IMR-90 (cell line): ENCODE measurements around the gene TMEM247. TPM values are rescaled to one million over a fixed set of nuclear protein-coding genes. Genes with fewer than 3 reads are reported as not detected.

Experiments used
- ATAC-seq: fragments of 200-7000 bp; cut with Tn5 transposase; 2 replicates; pipeline ENCODE4 v1.9.1; 2020; ENCODE audit warnings: low read depth, mild to moderate bottlenecking, moderate library complexity
- BruUV-seq: library from RNA; stranded (reverse); fragments of 400-500 nt; replicated peaks from 2 replicates; lab custom pipeline; 2021; lab: Mats Ljungman, UMichigan
- CTCF ChIA-PET: fragments of 300-600 bp; formaldehyde crosslinking; extraction: SDS; loops from one replicate; lab custom pipeline; 2021; ENCODE audit warnings: antibody characterized with exemption; lab: Yijun Ruan, JAX
- POLR2A ChIA-PET: fragments of 300-600 bp; sonication (Branson Sonifier 250); formaldehyde crosslinking; loops from one replicate; lab custom pipeline; 2022; ENCODE audit warnings: antibody characterized with exemption; ENCODE audit not compliant: unreplicated experiment; lab: Charles Lee
- DNase-seq: peaks from one replicate; pipeline ENCODE4 v3.0.0; 2013
- H2AFZ ChIP-seq: replicated peaks from 2 replicates; pipeline ENCODE3; 2013; ENCODE audit warnings: low read length, mild to moderate bottlenecking; ENCODE audit not compliant: poor library complexity
- H2AK5ac ChIP-seq: 2 replicates; pipeline ENCODE4 v1.6.1; 2013; ENCODE audit warnings: low read depth, low read length, inconsistent platforms
- H2AK9ac ChIP-seq: replicated peaks from 2 replicates; pipeline ENCODE3; 2013; ENCODE audit warnings: mild to moderate bottlenecking, low read depth, low read length, moderate library complexity; ENCODE audit not compliant: poor library complexity
- H2BK120ac ChIP-seq: 2 replicates; pipeline ENCODE4 v1.6.1; 2013; ENCODE audit warnings: low read depth, low read length, inconsistent platforms
- H2BK15ac ChIP-seq: 3 replicates; pipeline ENCODE4 v1.6.1; 2013; ENCODE audit warnings: low read depth, low read length, inconsistent platforms
- H2BK20ac ChIP-seq: 2 replicates; pipeline ENCODE4 v1.6.1; 2013; ENCODE audit warnings: low read depth, mild to moderate bottlenecking, inconsistent platforms, low read length, moderate library complexity
- H2BK5ac ChIP-seq: 2 replicates; pipeline ENCODE4 v1.6.1; 2013; ENCODE audit warnings: mild to moderate bottlenecking, low read depth, low read length, inconsistent platforms; ENCODE audit not compliant: poor library complexity, severe bottlenecking
- H3K14ac ChIP-seq: replicated peaks from 2 replicates; pipeline ENCODE4 v1.6.1; 2013; ENCODE audit warnings: low read depth, low read length, inconsistent platforms
- H3K18ac ChIP-seq: 2 replicates; pipeline ENCODE4 v1.6.1; 2013; ENCODE audit warnings: low read depth, low read length, control low read depth
- H3K23ac ChIP-seq: 2 replicates; pipeline ENCODE4 v1.6.1; 2013; ENCODE audit warnings: low read depth, low read length, inconsistent platforms
- H3K27ac ChIP-seq: 2 replicates; pipeline ENCODE4 v1.5.1; 2013; ENCODE audit warnings: mild to moderate bottlenecking, control low read depth, low read length; ENCODE audit not compliant: insufficient read depth
- H3K27me3 ChIP-seq: 2 replicates; pipeline ENCODE4 v1.6.1; 2013; ENCODE audit warnings: low read length; ENCODE audit not compliant: control insufficient read depth, insufficient read depth
- H3K36me3 ChIP-seq: 2 replicates; pipeline ENCODE4 v1.6.1; 2013; ENCODE audit warnings: low read length, mixed read lengths; ENCODE audit not compliant: control insufficient read depth, insufficient read depth
- H3K4ac ChIP-seq: 2 replicates; pipeline ENCODE4 v1.6.1; 2013; ENCODE audit warnings: low read depth, low read length, inconsistent platforms
- H3K4me1 ChIP-seq: 2 replicates; pipeline ENCODE4 v1.6.1; 2013; ENCODE audit warnings: low read length, mixed read lengths; ENCODE audit not compliant: control insufficient read depth, insufficient read depth
- H3K4me2 ChIP-seq: 2 replicates; pipeline ENCODE4 v1.6.1; 2013; ENCODE audit warnings: low read depth, mild to moderate bottlenecking, control low read depth, low read length, moderate library complexity
- H3K4me3 ChIP-seq: 2 replicates; pipeline ENCODE4 v1.5.1; 2013; ENCODE audit warnings: low read depth, mild to moderate bottlenecking, control low read depth, low read length, moderate library complexity; ENCODE audit not compliant: insufficient read depth
- H3K56ac ChIP-seq: 2 replicates; pipeline ENCODE4 v1.6.1; 2013; ENCODE audit warnings: low read length, inconsistent platforms; ENCODE audit not compliant: insufficient read depth; ENCODE audit errors: extremely low read depth
- H3K79me1 ChIP-seq, 2 experiments: 2 replicates each; pipeline ENCODE4 v1.6.1; 2013; ENCODE audit warnings: low read length in 2 of 2, inconsistent platforms in 1 of 2, low read depth in 1 of 2
- H3K9ac ChIP-seq: 2 replicates; pipeline ENCODE4 v1.6.1; 2013; ENCODE audit warnings: low read depth, low read length, control low read depth
- H3K9me1 ChIP-seq: 2 replicates; pipeline ENCODE4 v1.6.1; 2013; ENCODE audit warnings: low read length, inconsistent platforms; ENCODE audit not compliant: insufficient read depth
- H3K9me3 ChIP-seq: 2 replicates; pipeline ENCODE4 v1.6.1; 2013; ENCODE audit warnings: low read length; ENCODE audit not compliant: control insufficient read depth, insufficient read depth
- H4K20me1 ChIP-seq: 2 replicates; pipeline ENCODE4 v1.6.1; 2013; ENCODE audit warnings: low read length, inconsistent platforms; ENCODE audit not compliant: insufficient read depth
- H4K5ac ChIP-seq: 2 replicates; pipeline ENCODE4 v1.6.1; 2013; ENCODE audit warnings: mild to moderate bottlenecking, low read depth, low read length, control low read depth
- H4K8ac ChIP-seq, 2 experiments: 2 replicates each; pipeline ENCODE4 v1.6.1; 2013; ENCODE audit warnings: low read depth in 2 of 2, low read length in 2 of 2, control low read depth in 1 of 2, inconsistent platforms in 1 of 2
- H4K91ac ChIP-seq: 2 replicates; pipeline ENCODE4 v1.6.1; 2013; ENCODE audit warnings: low read depth, low read length, inconsistent platforms; ENCODE audit not compliant: insufficient read depth
- BHLHE40 ChIP-seq: fragments of 150-350 bp; IDR thresholded peaks from 2 replicates; pipeline ENCODE4 v1.6.1; 2016; ENCODE audit warnings: mild to moderate bottlenecking, low read depth, low read length
- CEBPB ChIP-seq: IDR thresholded peaks from 2 replicates; pipeline ENCODE4 v1.6.1; 2012; ENCODE audit warnings: low read depth, low read length, improper control_type of control experiment
- CHD1 ChIP-seq: IDR thresholded peaks from 2 replicates; pipeline ENCODE4 v1.6.1; 2012; ENCODE audit warnings: low read depth, low read length, improper control_type of control experiment
- FOS ChIP-seq: fragments of 150-350 bp; IDR thresholded peaks from 2 replicates; pipeline ENCODE4 v1.6.1; 2016; ENCODE audit warnings: low read depth, low read length
- MAFK ChIP-seq: IDR thresholded peaks from 2 replicates; pipeline ENCODE4 v1.6.1; 2012; ENCODE audit warnings: low read depth, low read length, improper control_type of control experiment
- MXI1 ChIP-seq: IDR thresholded peaks from 2 replicates; pipeline ENCODE4 v1.6.1; 2012; ENCODE audit warnings: low read depth, mild to moderate bottlenecking, low read length, moderate library complexity, borderline replicate concordance
- NFE2L2 ChIP-seq: fragments of 150-350 bp; IDR thresholded peaks from 2 replicates; pipeline ENCODE4 v1.6.1; 2016; ENCODE audit warnings: low read depth, mild to moderate bottlenecking, low read length
- RAD21 ChIP-seq: IDR thresholded peaks from 2 replicates; pipeline ENCODE4 v1.6.1; 2012; ENCODE audit warnings: low read length, improper control_type of control experiment
- RCOR1 ChIP-seq: IDR thresholded peaks from 2 replicates; pipeline ENCODE4 v1.6.1; 2012; ENCODE audit warnings: mild to moderate bottlenecking, low read length, improper control_type of control experiment; ENCODE audit not compliant: insufficient replicate concordance
- RFX5 ChIP-seq: IDR thresholded peaks from 2 replicates; pipeline ENCODE4 v1.8.0; 2012; ENCODE audit warnings: low read depth, mild to moderate bottlenecking, low read length, moderate library complexity
- WGBS, 2 experiments: methylation state at CpG; one replicate each; pipeline versions ENCODE4 v1.1.5 to v1.1.7; 2013; ENCODE audit warnings: missing lambda C conversion rate in 2 of 2; ENCODE audit not compliant: insufficient read length in 1 of 2; ENCODE audit errors: extremely low coverage in 2 of 2; 5-methylcytosine and 5-hydroxymethylcytosine counted together
- dilution Hi-C: fragments of 300-500 bp; cut with HindIII; formaldehyde crosslinking; loops from one replicate; pipeline ENCODE4 v1.14.3; 2018; ENCODE audit warnings: low sequenced_read_pairs; ENCODE audit not compliant: unreplicated experiment
- in situ Hi-C: fragments of 300-500 bp; cut with MboI; formaldehyde crosslinking; loops from 3 replicates; pipeline ENCODE4 v1.14.3; 2019; ENCODE audit warnings: low sequenced_read_pairs, inconsistent platforms, mixed read lengths
- intact Hi-C: fragments of 100-400 bp; cut with micrococcal nuclease; formaldehyde crosslinking; loops from 2 replicates; pipeline ENCODE4 v1.10.0; 2022
- polyA plus RNA-seq, 3 experiments: library from polyadenylated mRNA; depleted of rRNA; stranded (reverse); fragments of >200 nt; gene quantifications; 2 replicates each; pipeline ENCODE4 v1.2.3, GENCODE V29; 2012; ENCODE audit warnings: low replicate concordance in 1 of 3
- total RNA-seq: library from RNA; depleted of rRNA; stranded (reverse); fragments of >200 nt; gene quantifications from 2 replicates; pipeline ENCODE4 v1.2.3, GENCODE V29; 2012
- TF ChIP-seq, protein P1 (sequence below): fragments of 150-350 bp; IDR thresholded peaks from 2 replicates; pipeline ENCODE4 v1.6.1; 2017; ENCODE audit warnings: mild to moderate bottlenecking, antibody characterized with exemption, low read length, low read depth
- TF ChIP-seq, protein P2 (sequence below): fragments of 150-350 bp; IDR thresholded peaks from 2 replicates; pipeline ENCODE4 v1.6.1; 2016; ENCODE audit warnings: low read depth, mild to moderate bottlenecking, low read length, moderate library complexity, borderline replicate concordance

The TMEM247 gene
- total and polyA plus RNA-seq, 2 of the 4 experiments (the other 2 are of a cell fraction), result not detected

DNA sequence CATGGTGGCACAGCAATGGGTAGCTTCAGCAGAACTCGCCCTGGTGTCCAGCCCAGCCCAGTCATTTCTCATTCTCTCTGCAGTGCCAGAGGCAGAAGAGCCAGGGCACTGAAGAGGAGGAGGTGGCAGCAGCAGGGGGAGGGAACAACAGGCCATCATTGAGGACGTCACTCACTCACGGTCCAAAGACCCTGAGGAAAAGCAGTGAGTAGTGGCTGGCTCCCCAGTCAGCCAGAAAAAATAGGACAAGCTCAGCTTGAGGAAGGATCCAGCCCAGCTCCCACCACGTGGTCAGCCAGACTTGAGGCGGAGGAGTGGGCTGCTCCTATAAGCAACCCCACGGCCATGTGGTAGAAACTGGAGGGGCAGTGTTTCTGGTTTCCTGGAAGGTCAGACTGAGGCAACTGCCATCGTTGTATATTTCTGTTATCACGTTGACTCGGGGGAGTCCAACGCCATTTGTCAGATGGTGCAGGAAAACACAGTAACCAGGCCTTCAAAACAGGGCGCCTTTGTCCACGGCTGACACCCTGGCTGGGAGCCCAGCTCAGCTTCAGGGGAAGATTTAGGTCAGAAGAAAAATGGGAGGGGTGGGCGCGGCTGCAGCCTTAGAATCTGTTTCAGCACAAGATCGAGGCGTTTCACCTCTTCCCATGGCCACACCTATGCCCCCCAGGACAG, 19.0 kb upstream of the TMEM247 start (continued):
- TF ChIP-seq MXI1 (no peak), BHLHE40 (no peak)

DNA sequence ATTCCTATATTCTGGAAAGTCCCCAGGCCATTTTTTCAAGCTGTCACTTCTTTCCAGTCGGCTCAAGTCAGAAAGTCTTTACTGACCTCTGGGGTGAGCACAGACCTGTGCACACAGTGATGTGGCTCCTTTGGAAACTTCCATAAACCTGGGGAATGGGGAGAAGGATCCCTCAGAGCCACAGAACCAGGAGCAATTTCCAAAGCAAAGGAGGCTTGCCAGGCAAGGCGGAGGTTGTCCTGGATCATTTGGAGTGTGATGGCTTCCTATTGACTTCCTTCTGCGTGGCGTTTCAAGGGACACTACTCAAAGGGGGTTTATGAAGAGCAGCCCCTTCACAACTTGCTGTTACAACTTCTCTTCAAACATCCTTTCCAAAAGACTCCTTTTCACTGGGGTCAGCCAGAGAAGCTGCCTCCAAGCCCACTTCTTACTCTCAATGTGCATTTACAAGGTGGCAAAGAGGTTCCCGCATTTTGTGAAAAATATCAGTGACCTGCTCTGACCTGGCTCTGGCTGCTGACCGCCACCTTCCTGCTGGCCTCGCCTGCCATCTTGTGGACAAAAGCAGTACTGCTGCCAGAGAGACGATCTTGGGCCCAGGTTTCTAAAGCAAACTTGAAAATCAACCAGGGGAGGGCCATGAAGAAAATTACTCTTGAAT, 18.2 kb upstream of the TMEM247 start:
- intact Hi-C loops (loop anchor here (1.0 to 2.0 kb wide), 7 partner anchors 72 to 818 kb away; no protein-coding TSS in a partner anchor), in situ Hi-C loops (no loop called here), dilution Hi-C loops (no loop called here)
- BruUV-seq, result no TSS peak
- Histone ChIP-seq H3K4ac (peak overlapping the region; percentile 78), H3K27me3 (no peaks in the 10 kb centered on the region), H2AK5ac (peak overlapping the region; percentile 97), H2BK5ac (no peak overlapping the region), H3K4me2 (no peak overlapping the region), H2BK120ac (peak overlapping the region; percentile 87), H3K79me1 (0 out of 4 replicates have a peak, but pooled peaks cover 0 to 5% of the 10 kb centered on the region in 2 experiments), H3K36me3 (no peaks in the 10 kb centered on the region), H2BK20ac (peak overlapping the region; percentile 90), H3K23ac (no peak overlapping the region), H4K91ac (peak overlapping the region; percentile 57), H4K5ac (peak overlapping the region; percentile 48), H3K4me3 (no peak overlapping the region), H3K9me3 (no peaks in the 10 kb centered on the region), H3K18ac (peak overlapping the region; percentile 52), H3K4me1 (peaks cover 15% of the 10 kb centered on the region), H2AFZ (peak overlapping the region; percentile 86), H4K8ac (peak overlapping the region in 1 of 2 experiments; percentile 59; a peak in 1 of 4 replicates), H2BK15ac (peak overlapping the region; percentile 78; the same call in 2 of the 3 replicates), H3K14ac (peak overlapping the region; percentile 71), H2AK9ac (peak overlapping the region; percentile 71), H3K9me1 (0 out of 2 replicates have a peak, but pooled peaks cover 5% of the 10 kb centered on the region), H3K56ac (no peak overlapping the region), H3K27ac (peak overlapping the region; percentile 6; the same call in 1 of the 2 replicates), H3K9ac (no peak overlapping the region), H4K20me1 (no peaks in the 10 kb centered on the region)
- POLR2A ChIA-PET, result no interaction called here
- ATAC-seq (peak; percentile 79), DNase-seq (peak; percentile 65)
- 3% methylated on average over 4 of the region's 8 CpGs; no CpG with 5 or more reads in 1 of the 2 experiments for WGBS, 2 experiments
- CTCF ChIA-PET, result interaction anchor here (0.7 to 1.1 kb wide), 2 partner anchors 98 to 292 kb away, joined by 3 read pairs; no protein-coding TSS in a partner anchor
- TF ChIP-seq RFX5, result no peak
- no peak for TF ChIP-seq MAFK
- no peak for TF ChIP-seq FOS
- TF ChIP-seq BHLHE40, result no peak
- TF ChIP-seq NFE2L2, result no peak
- TF ChIP-seq MXI1, result no peak
- no peak for TF ChIP-seq CEBPB
- TF ChIP-seq, protein P1, sequence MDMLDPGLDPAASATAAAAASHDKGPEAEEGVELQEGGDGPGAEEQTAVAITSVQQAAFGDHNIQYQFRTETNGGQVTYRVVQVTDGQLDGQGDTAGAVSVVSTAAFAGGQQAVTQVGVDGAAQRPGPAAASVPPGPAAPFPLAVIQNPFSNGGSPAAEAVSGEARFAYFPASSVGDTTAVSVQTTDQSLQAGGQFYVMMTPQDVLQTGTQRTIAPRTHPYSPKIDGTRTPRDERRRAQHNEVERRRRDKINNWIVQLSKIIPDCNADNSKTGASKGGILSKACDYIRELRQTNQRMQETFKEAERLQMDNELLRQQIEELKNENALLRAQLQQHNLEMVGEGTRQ, result no peak
- TF ChIP-seq, protein P2, sequence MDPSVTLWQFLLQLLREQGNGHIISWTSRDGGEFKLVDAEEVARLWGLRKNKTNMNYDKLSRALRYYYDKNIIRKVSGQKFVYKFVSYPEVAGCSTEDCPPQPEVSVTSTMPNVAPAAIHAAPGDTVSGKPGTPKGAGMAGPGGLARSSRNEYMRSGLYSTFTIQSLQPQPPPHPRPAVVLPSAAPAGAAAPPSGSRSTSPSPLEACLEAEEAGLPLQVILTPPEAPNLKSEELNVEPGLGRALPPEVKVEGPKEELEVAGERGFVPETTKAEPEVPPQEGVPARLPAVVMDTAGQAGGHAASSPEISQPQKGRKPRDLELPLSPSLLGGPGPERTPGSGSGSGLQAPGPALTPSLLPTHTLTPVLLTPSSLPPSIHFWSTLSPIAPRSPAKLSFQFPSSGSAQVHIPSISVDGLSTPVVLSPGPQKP, result no peak
- TF ChIP-seq CHD1, result 0 out of 2 replicates have a peak, but pooled peaks have one; percentile 49
- no peak for TF ChIP-seq RCOR1
- TF ChIP-seq RAD21, result peak; percentile 100
